Aorta (tissue), 5 donors: ENCODE measurements around the gene IFIT3. TPM values are rescaled to one million over a fixed set of nuclear protein-coding genes. Genes with fewer than 3 reads are reported as not detected.

Experiments
- ATAC-seq: fragments of 200-7000 bp; cut with Tn5 transposase; one replicate; pipeline ENCODE4 v1.9.1; 2022; ENCODE audit warnings: moderate library complexity; ENCODE audit not compliant: low FRiP score
- DNase-seq, 2 donors: peaks; one replicate each; pipeline ENCODE4 v3.0.0-alpha.2; 2020
- H3K27ac ChIP-seq, 2 donors: one replicate each; pipeline ENCODE4 v1.5.1; 2013; ENCODE audit warnings: low read length in 2 of 2, mild to moderate bottlenecking in 2 of 2, moderate library complexity in 2 of 2, control low read depth in 1 of 2, inconsistent platforms in 1 of 2, low read depth in 1 of 2
- H3K27me3 ChIP-seq, 2 donors: one replicate each; pipeline ENCODE4 v1.6.1; 2013; ENCODE audit warnings: control low read depth in 1 of 2, low read length in 1 of 2, mild to moderate bottlenecking in 1 of 2, moderate library complexity in 1 of 2; ENCODE audit not compliant: insufficient read depth in 2 of 2, control insufficient read depth in 1 of 2
- H3K36me3 ChIP-seq, 2 donors: one replicate each; pipeline ENCODE4 v1.6.1; 2013; ENCODE audit warnings: control low read depth in 1 of 2, low read length in 1 of 2, mild to moderate bottlenecking in 1 of 2; ENCODE audit not compliant: insufficient read depth in 2 of 2, control insufficient read depth in 1 of 2
- H3K4me1 ChIP-seq, 2 donors: one replicate each; pipeline ENCODE4 v1.6.1; 2013; ENCODE audit warnings: low read length in 2 of 2, control low read depth in 1 of 2, mild to moderate bottlenecking in 1 of 2, moderate library complexity in 1 of 2; ENCODE audit not compliant: insufficient read depth in 2 of 2, control insufficient read depth in 1 of 2
- H3K4me3 ChIP-seq, 2 donors: one replicate each; pipeline ENCODE4 v1.5.1; 2013; ENCODE audit warnings: low read length in 2 of 2, control low read depth in 1 of 2, mild to moderate bottlenecking in 1 of 2
- H3K9me3 ChIP-seq: one replicate; pipeline ENCODE4 v1.6.1; 2013; ENCODE audit warnings: mild to moderate bottlenecking, low read length; ENCODE audit not compliant: control insufficient read depth
- WGBS, 2 donors: extraction: QIAGEN DNeasy Blood & Tissue Kit; methylation state at CpG; one replicate each; pipeline ENCODE4 v1.1.7; 2013; 5-methylcytosine and 5-hydroxymethylcytosine counted together
- intact Hi-C, 2 donors: fragments of 100-400 bp; cut with DNase I; formaldehyde crosslinking; loops; one replicate each; pipeline versions ENCODE4 v1.14.2 to v1.15.0; 2022
- polyA plus RNA-seq, 2 donors: library from polyadenylated mRNA; stranded (reverse); fragments of 200-250 nt; gene quantifications; one replicate each; pipeline ENCODE4 v1.2.3, GENCODE V29; 2013
- total RNA-seq, 2 donors: library from RNA; stranded (reverse); fragmentation: NEBNext Ultra II Directional; extraction: Animal tissue kit (Norgen Biotek cat#: 25700); gene quantifications; one replicate each; pipeline ENCODE4 v1.2.1, GENCODE V29; 2021
- donor health status: healthy with polysubstance abuse.
- donor health status: Bipolar disorder and iron deficiency.
- donor health status: DM: no; HTN: no; CAD: no.
- donor health status: DM: no; HTN: no; CAD: no.
- donor health status: DM: yes; HTN: yes; CAD: no.

Gene IFIT3
- total and polyA plus RNA-seq, 4 donors = 14.2 to 19.0 (median 15.4) TPM

DNA sequence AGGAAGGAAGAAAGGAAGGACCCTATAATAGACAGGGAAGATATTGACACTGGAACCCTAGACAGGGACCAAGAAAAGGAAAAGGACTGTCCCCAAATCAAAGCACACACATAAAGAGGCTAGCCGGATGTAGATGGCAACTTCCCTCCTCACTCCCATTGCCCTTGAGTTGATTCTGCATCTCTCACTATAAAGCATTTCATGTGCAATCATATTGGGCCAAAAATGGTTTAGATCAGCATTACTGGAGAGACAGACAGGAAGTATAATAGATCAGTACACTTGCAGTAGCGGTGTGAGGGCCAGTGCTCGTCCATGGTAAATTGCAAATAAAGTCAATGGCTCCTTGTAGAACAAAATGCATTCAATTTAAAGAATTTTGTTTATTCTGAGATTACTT lies 8.4 kb downstream of the IFIT3 start:
- Histone ChIP-seq H3K9me3 (no peaks in the 10 kb centered on the region), H3K4me1 (peaks cover 5 to 6% of the 10 kb centered on the region in 2 donors), H3K36me3 (peaks cover 2 to 4% of the 10 kb centered on the region in 2 donors), H3K27ac (no peak overlapping the region), H3K4me3 (no peak overlapping the region), H3K27me3 (no peaks in the 10 kb centered on the region)
- intact Hi-C loops = no loop called here
- whole genome bisulfite sequencing, 2 donors = 92 to 94% methylated on average over 3 of the region's 3 CpGs
- DNase-seq (no peak), ATAC-seq (no peak)

GRCh38 chr10:89337484-89337883 lies 9.7 kb downstream of the IFIT3 start:
- H3K9me3 ChIP-seq = no peaks in the 10 kb centered on the region
- ATAC-seq = no peak
- 94 to 95% methylated on average over 6 of the region's 6 CpGs for WGBS, 2 donors
- H3K4me3 ChIP-seq = no peak overlapping the region
- H3K36me3 ChIP-seq = peaks cover 2 to 4% of the 10 kb centered on the region in 2 donors
- no peak overlapping the region for H3K27ac ChIP-seq
- H3K27me3 ChIP-seq = no peaks in the 10 kb centered on the region
- H3K4me1 ChIP-seq = peaks cover 5 to 6% of the 10 kb centered on the region in 2 donors
- no peak for DNase-seq
- intact Hi-C loops = no loop called here

- Histone ChIP-seq H3K4me3 (no peak overlapping the region), H3K4me1 (peaks cover 0 to 5% of the 10 kb centered on the region in 2 donors), H3K9me3 (no peaks in the 10 kb centered on the region), H3K36me3 (peaks cover 2 to 4% of the 10 kb centered on the region in 2 donors), H3K27me3 (no peaks in the 10 kb centered on the region), H3K27ac (no peak overlapping the region)
- intact Hi-C loops = no loop called here
- 94% methylated on average over 3 of the region's 3 CpGs for WGBS, 2 donors
- no peak for ATAC-seq
- DNase-seq = no peak
Measured at GRCh38 chr10:89338713-89339112, 10.9 kb downstream of the IFIT3 start.

GRCh38 chr10:89339875-89340274 lies 12.1 kb downstream of the IFIT3 start:
- H3K4me3 ChIP-seq = no peak overlapping the region
- no peaks in the 10 kb centered on the region for H3K9me3 ChIP-seq
- no peaks in the 10 kb centered on the region for H3K27me3 ChIP-seq
- no peak overlapping the region for H3K27ac ChIP-seq
- no peak for ATAC-seq
- DNase-seq = no peak
- peaks cover 0 to 1% of the 10 kb centered on the region in 2 donors for H3K4me1 ChIP-seq
- intact Hi-C loops = no loop called here
- H3K36me3 ChIP-seq = peaks cover 2 to 4% of the 10 kb centered on the region in 2 donors
- 92 to 94% methylated on average over 4 of the region's 4 CpGs for WGBS, 2 donors

GRCh38 chr10:89341649-89342048 lies 13.9 kb downstream of the IFIT3 start:
- intact Hi-C loops = no loop called here
- H3K4me1 ChIP-seq = no peaks in the 10 kb centered on the region
- 94 to 95% methylated on average over 3 of the region's 3 CpGs for WGBS, 2 donors
- no peaks in the 10 kb centered on the region for H3K27me3 ChIP-seq
- peaks cover 2 to 4% of the 10 kb centered on the region in 2 donors for H3K36me3 ChIP-seq
- no peak for ATAC-seq
- H3K4me3 ChIP-seq = no peak overlapping the region
- no peak for DNase-seq
- no peak overlapping the region for H3K27ac ChIP-seq
- H3K9me3 ChIP-seq = no peaks in the 10 kb centered on the region

DNA sequence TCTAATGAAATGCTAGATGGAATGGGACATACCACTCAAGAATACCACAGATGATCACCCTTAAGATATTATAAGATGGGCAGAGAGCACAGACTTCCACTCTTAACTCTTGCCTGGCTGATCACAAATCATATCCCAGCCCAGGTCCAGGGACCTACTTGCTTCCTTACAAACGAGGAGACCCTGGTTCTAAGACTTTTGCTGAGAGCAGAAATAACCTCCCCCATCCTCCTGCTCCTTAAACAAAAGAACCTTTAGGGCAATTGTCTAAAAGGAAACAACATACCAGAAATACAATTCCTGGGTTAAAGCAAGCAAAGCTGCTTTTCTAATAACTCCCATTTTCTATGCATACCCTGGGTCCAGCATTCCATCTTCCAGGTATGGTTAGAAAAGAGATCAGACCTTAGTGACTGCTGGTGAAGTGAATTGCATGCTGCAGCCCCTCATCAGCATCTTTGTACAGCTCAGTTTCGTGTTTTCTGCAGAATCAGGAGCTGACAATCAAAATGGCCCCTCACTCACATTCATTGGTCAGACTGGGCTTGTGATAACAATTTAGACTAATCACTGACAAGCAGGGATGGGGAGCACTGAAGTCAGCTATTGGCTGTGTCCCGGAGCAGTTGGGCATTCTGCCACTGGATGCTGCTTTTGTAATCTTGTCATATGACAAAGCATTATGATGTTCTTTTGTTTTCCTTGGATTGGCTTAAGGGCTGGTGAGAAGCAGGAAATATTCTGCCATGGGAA lies 14.6 kb downstream of the IFIT3 start:
- Histone ChIP-seq H3K4me1 (no peaks in the 10 kb centered on the region), H3K27ac (no peak overlapping the region), H3K36me3 (peaks cover 2 to 4% of the 10 kb centered on the region in 2 donors), H3K4me3 (no peak overlapping the region), H3K27me3 (no peaks in the 10 kb centered on the region), H3K9me3 (no peaks in the 10 kb centered on the region)
- DNase-seq (peak; percentile 75 to 82), ATAC-seq (peak; percentile 70)
- WGBS, 2 donors = 59 to 60% methylated on average over 3 of the region's 3 CpGs
- intact Hi-C loops = no loop called here

DNA sequence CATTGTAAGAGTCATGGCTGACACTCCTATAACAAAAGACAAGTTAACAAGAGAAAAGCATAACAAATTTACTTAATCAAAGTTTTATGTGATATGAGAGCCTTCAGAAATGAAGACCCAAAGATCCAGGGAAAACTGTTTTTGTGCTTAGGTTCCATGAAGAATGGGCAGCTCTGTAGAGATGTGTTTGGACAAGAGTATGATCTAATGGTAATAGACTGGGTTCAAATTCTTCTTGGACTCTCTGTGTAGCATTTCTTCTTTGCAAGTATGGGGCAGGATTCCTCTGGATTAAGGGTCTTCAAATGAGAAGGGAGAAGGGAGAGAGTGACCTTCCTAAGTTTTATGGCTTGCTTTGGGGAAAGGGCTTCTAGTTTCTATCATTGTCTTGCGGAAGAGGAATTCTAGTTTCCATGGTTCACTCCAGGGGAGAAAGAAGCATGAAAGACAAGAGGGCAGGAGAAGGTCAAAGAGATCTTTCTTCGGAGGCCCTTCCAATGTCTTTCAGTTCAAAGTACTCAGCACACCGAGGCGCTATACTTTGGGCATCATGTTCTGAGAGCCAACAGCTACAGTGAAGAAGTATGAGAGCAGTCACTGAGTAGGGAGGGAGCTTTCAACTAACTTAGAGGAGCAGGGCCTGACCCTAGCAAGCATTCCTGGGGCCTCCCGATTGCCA lies 15.4 kb downstream of the IFIT3 start:
- 73 to 80% methylated on average over 5 of the region's 5 CpGs for WGBS, 2 donors
- Histone ChIP-seq H3K4me3 (no peak overlapping the region), H3K9me3 (no peaks in the 10 kb centered on the region), H3K27ac (no peak overlapping the region), H3K4me1 (no peaks in the 10 kb centered on the region), H3K27me3 (no peaks in the 10 kb centered on the region), H3K36me3 (peaks cover 2 to 4% of the 10 kb centered on the region in 2 donors)
- DNase-seq = no peak
- intact Hi-C loops = no loop called here
- ATAC-seq = no peak

DNA sequence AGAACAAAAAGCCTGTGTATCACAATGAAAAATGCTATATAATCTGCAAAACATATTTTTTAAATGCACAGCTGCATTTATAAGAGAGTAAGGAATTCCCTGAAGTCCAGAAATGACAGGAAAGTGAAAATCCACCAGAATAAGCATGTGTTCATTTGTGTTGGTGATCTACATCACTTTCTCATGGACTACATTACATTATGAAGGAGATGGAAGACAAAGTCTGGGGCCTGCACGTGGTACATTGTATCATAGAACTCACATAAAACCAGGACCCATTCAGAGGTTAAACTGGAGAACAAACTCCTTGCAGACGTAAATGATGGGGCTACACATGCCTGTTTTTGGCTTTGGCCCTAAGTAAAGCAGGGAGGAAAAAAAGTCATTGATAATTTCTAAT lies 16.4 kb downstream of the IFIT3 start:
- H3K4me3 ChIP-seq = no peak overlapping the region
- H3K4me1 ChIP-seq = no peaks in the 10 kb centered on the region
- WGBS, 2 donors = 26 to 36% methylated on average over 2 of the region's 2 CpGs

More for the DNA sequence above, 16.4 kb downstream of the IFIT3 start:
- peaks cover 0 to 4% of the 10 kb centered on the region in 2 donors for H3K36me3 ChIP-seq
- H3K27ac ChIP-seq = no peak overlapping the region
- ATAC-seq (no peak), DNase-seq (no peak)
- no peaks in the 10 kb centered on the region for H3K9me3 ChIP-seq
- no peaks in the 10 kb centered on the region for H3K27me3 ChIP-seq
- intact Hi-C loops = no loop called here
